IMR-90 (cell line): Measurements from ENCODE around the gene ANKH. TPM values are rescaled to one million over a fixed set of nuclear protein-coding genes. Genes with fewer than 3 reads are reported as not detected.

ENCODE experiments used
- ATAC-seq: fragments of 200-7000 bp; cut with Tn5 transposase; 2 replicates; pipeline ENCODE4 v1.9.1; 2020; ENCODE audit warnings: low read depth, mild to moderate bottlenecking, moderate library complexity
- BruUV-seq: library from RNA; stranded (reverse); fragments of 400-500 nt; replicated peaks from 2 replicates; lab custom pipeline; 2021; lab: Mats Ljungman, UMichigan
- CTCF ChIA-PET: fragments of 300-600 bp; formaldehyde crosslinking; extraction: SDS; loops from one replicate; lab custom pipeline; 2021; ENCODE audit warnings: antibody characterized with exemption; lab: Yijun Ruan, JAX
- POLR2A ChIA-PET: fragments of 300-600 bp; sonication (Branson Sonifier 250); formaldehyde crosslinking; loops from one replicate; lab custom pipeline; 2022; ENCODE audit warnings: antibody characterized with exemption; ENCODE audit not compliant: unreplicated experiment; lab: Charles Lee
- DNase-seq: peaks from one replicate; pipeline ENCODE4 v3.0.0; 2013
- H2AFZ ChIP-seq: replicated peaks from 2 replicates; pipeline ENCODE3; 2013; ENCODE audit warnings: low read length, mild to moderate bottlenecking; ENCODE audit not compliant: poor library complexity
- H2AK5ac ChIP-seq: 2 replicates; pipeline ENCODE4 v1.6.1; 2013; ENCODE audit warnings: low read depth, low read length, inconsistent platforms
- H2AK9ac ChIP-seq: replicated peaks from 2 replicates; pipeline ENCODE3; 2013; ENCODE audit warnings: mild to moderate bottlenecking, low read depth, low read length, moderate library complexity; ENCODE audit not compliant: poor library complexity
- H2BK120ac ChIP-seq: 2 replicates; pipeline ENCODE4 v1.6.1; 2013; ENCODE audit warnings: low read depth, low read length, inconsistent platforms
- H2BK15ac ChIP-seq: 3 replicates; pipeline ENCODE4 v1.6.1; 2013; ENCODE audit warnings: low read depth, low read length, inconsistent platforms
- H2BK20ac ChIP-seq: 2 replicates; pipeline ENCODE4 v1.6.1; 2013; ENCODE audit warnings: low read depth, mild to moderate bottlenecking, inconsistent platforms, low read length, moderate library complexity
- H2BK5ac ChIP-seq: 2 replicates; pipeline ENCODE4 v1.6.1; 2013; ENCODE audit warnings: mild to moderate bottlenecking, low read depth, low read length, inconsistent platforms; ENCODE audit not compliant: poor library complexity, severe bottlenecking
- H3K14ac ChIP-seq: replicated peaks from 2 replicates; pipeline ENCODE4 v1.6.1; 2013; ENCODE audit warnings: low read depth, low read length, inconsistent platforms
- H3K18ac ChIP-seq: 2 replicates; pipeline ENCODE4 v1.6.1; 2013; ENCODE audit warnings: low read depth, low read length, control low read depth
- H3K23ac ChIP-seq: 2 replicates; pipeline ENCODE4 v1.6.1; 2013; ENCODE audit warnings: low read depth, low read length, inconsistent platforms
- H3K27ac ChIP-seq: 2 replicates; pipeline ENCODE4 v1.5.1; 2013; ENCODE audit warnings: mild to moderate bottlenecking, control low read depth, low read length; ENCODE audit not compliant: insufficient read depth
- H3K27me3 ChIP-seq: 2 replicates; pipeline ENCODE4 v1.6.1; 2013; ENCODE audit warnings: low read length; ENCODE audit not compliant: control insufficient read depth, insufficient read depth
- H3K36me3 ChIP-seq: 2 replicates; pipeline ENCODE4 v1.6.1; 2013; ENCODE audit warnings: low read length, mixed read lengths; ENCODE audit not compliant: control insufficient read depth, insufficient read depth
- H3K4ac ChIP-seq: 2 replicates; pipeline ENCODE4 v1.6.1; 2013; ENCODE audit warnings: low read depth, low read length, inconsistent platforms
- H3K4me1 ChIP-seq: 2 replicates; pipeline ENCODE4 v1.6.1; 2013; ENCODE audit warnings: low read length, mixed read lengths; ENCODE audit not compliant: control insufficient read depth, insufficient read depth
- H3K4me2 ChIP-seq: 2 replicates; pipeline ENCODE4 v1.6.1; 2013; ENCODE audit warnings: low read depth, mild to moderate bottlenecking, control low read depth, low read length, moderate library complexity
- H3K4me3 ChIP-seq: 2 replicates; pipeline ENCODE4 v1.5.1; 2013; ENCODE audit warnings: low read depth, mild to moderate bottlenecking, control low read depth, low read length, moderate library complexity; ENCODE audit not compliant: insufficient read depth
- H3K56ac ChIP-seq: 2 replicates; pipeline ENCODE4 v1.6.1; 2013; ENCODE audit warnings: low read length, inconsistent platforms; ENCODE audit not compliant: insufficient read depth; ENCODE audit errors: extremely low read depth
- H3K79me1 ChIP-seq, 2 experiments: 2 replicates each; pipeline ENCODE4 v1.6.1; 2013; ENCODE audit warnings: low read length in 2 of 2, inconsistent platforms in 1 of 2, low read depth in 1 of 2
- H3K9ac ChIP-seq: 2 replicates; pipeline ENCODE4 v1.6.1; 2013; ENCODE audit warnings: low read depth, low read length, control low read depth
- H3K9me1 ChIP-seq: 2 replicates; pipeline ENCODE4 v1.6.1; 2013; ENCODE audit warnings: low read length, inconsistent platforms; ENCODE audit not compliant: insufficient read depth
- H3K9me3 ChIP-seq: 2 replicates; pipeline ENCODE4 v1.6.1; 2013; ENCODE audit warnings: low read length; ENCODE audit not compliant: control insufficient read depth, insufficient read depth
- H4K20me1 ChIP-seq: 2 replicates; pipeline ENCODE4 v1.6.1; 2013; ENCODE audit warnings: low read length, inconsistent platforms; ENCODE audit not compliant: insufficient read depth
- H4K5ac ChIP-seq: 2 replicates; pipeline ENCODE4 v1.6.1; 2013; ENCODE audit warnings: mild to moderate bottlenecking, low read depth, low read length, control low read depth
- H4K8ac ChIP-seq, 2 experiments: 2 replicates each; pipeline ENCODE4 v1.6.1; 2013; ENCODE audit warnings: low read depth in 2 of 2, low read length in 2 of 2, control low read depth in 1 of 2, inconsistent platforms in 1 of 2
- H4K91ac ChIP-seq: 2 replicates; pipeline ENCODE4 v1.6.1; 2013; ENCODE audit warnings: low read depth, low read length, inconsistent platforms; ENCODE audit not compliant: insufficient read depth
- BHLHE40 ChIP-seq: fragments of 150-350 bp; IDR thresholded peaks from 2 replicates; pipeline ENCODE4 v1.6.1; 2016; ENCODE audit warnings: mild to moderate bottlenecking, low read depth, low read length
- CEBPB ChIP-seq: IDR thresholded peaks from 2 replicates; pipeline ENCODE4 v1.6.1; 2012; ENCODE audit warnings: low read depth, low read length, improper control_type of control experiment
- CHD1 ChIP-seq: IDR thresholded peaks from 2 replicates; pipeline ENCODE4 v1.6.1; 2012; ENCODE audit warnings: low read depth, low read length, improper control_type of control experiment
- CTCF ChIP-seq: conservative IDR thresholded peaks from 2 replicates; pipeline ENCODE4 v1.5.1; 2012; ENCODE audit warnings: mild to moderate bottlenecking, low read depth, low read length, improper control_type of control experiment
- ELK1 ChIP-seq: fragments of 150-350 bp; IDR thresholded peaks from 2 replicates; pipeline ENCODE4 v1.6.1; 2016; ENCODE audit warnings: low read depth, mild to moderate bottlenecking, low read length, moderate library complexity, borderline replicate concordance
- FOS ChIP-seq: fragments of 150-350 bp; IDR thresholded peaks from 2 replicates; pipeline ENCODE4 v1.6.1; 2016; ENCODE audit warnings: low read depth, low read length
- MAFK ChIP-seq: IDR thresholded peaks from 2 replicates; pipeline ENCODE4 v1.6.1; 2012; ENCODE audit warnings: low read depth, low read length, improper control_type of control experiment
- MAZ ChIP-seq: IDR thresholded peaks from 2 replicates; pipeline ENCODE4 v1.6.1; 2012; ENCODE audit warnings: low read depth, mild to moderate bottlenecking, low read length, improper control_type of control experiment, moderate library complexity, borderline replicate concordance
- MXI1 ChIP-seq: IDR thresholded peaks from 2 replicates; pipeline ENCODE4 v1.6.1; 2012; ENCODE audit warnings: low read depth, mild to moderate bottlenecking, low read length, moderate library complexity, borderline replicate concordance
- NFE2L2 ChIP-seq: fragments of 150-350 bp; IDR thresholded peaks from 2 replicates; pipeline ENCODE4 v1.6.1; 2016; ENCODE audit warnings: low read depth, mild to moderate bottlenecking, low read length
- POLR2A ChIP-seq: IDR thresholded peaks from 2 replicates; pipeline ENCODE4 v1.6.1; 2012; ENCODE audit warnings: mild to moderate bottlenecking, low read depth, low read length
- RAD21 ChIP-seq: IDR thresholded peaks from 2 replicates; pipeline ENCODE4 v1.6.1; 2012; ENCODE audit warnings: low read length, improper control_type of control experiment
- RCOR1 ChIP-seq: IDR thresholded peaks from 2 replicates; pipeline ENCODE4 v1.6.1; 2012; ENCODE audit warnings: mild to moderate bottlenecking, low read length, improper control_type of control experiment; ENCODE audit not compliant: insufficient replicate concordance
- RFX5 ChIP-seq: IDR thresholded peaks from 2 replicates; pipeline ENCODE4 v1.8.0; 2012; ENCODE audit warnings: low read depth, mild to moderate bottlenecking, low read length, moderate library complexity
- SMC3 ChIP-seq: fragments of 150-350 bp; IDR thresholded peaks from 2 replicates; pipeline ENCODE4 v1.6.1; 2016; ENCODE audit warnings: low read depth, mild to moderate bottlenecking, antibody characterized with exemption, low read length, moderate library complexity
- USF2 ChIP-seq: fragments of 150-350 bp; IDR thresholded peaks from 2 replicates; pipeline ENCODE4 v1.6.1; 2017; ENCODE audit warnings: mild to moderate bottlenecking, antibody characterized with exemption, low read length, low read depth
- WGBS, 2 experiments: methylation state at CpG; one replicate each; pipeline versions ENCODE4 v1.1.5 to v1.1.7; 2013; ENCODE audit warnings: missing lambda C conversion rate in 2 of 2; ENCODE audit not compliant: insufficient read length in 1 of 2; ENCODE audit errors: extremely low coverage in 2 of 2; 5-methylcytosine and 5-hydroxymethylcytosine counted together
- dilution Hi-C: fragments of 300-500 bp; cut with HindIII; formaldehyde crosslinking; loops from one replicate; pipeline ENCODE4 v1.14.3; 2018; ENCODE audit warnings: low sequenced_read_pairs; ENCODE audit not compliant: unreplicated experiment
- in situ Hi-C: fragments of 300-500 bp; cut with MboI; formaldehyde crosslinking; loops from 3 replicates; pipeline ENCODE4 v1.14.3; 2019; ENCODE audit warnings: low sequenced_read_pairs, inconsistent platforms, mixed read lengths
- intact Hi-C: fragments of 100-400 bp; cut with micrococcal nuclease; formaldehyde crosslinking; loops from 2 replicates; pipeline ENCODE4 v1.10.0; 2022
- polyA plus RNA-seq, 3 experiments: library from polyadenylated mRNA; depleted of rRNA; stranded (reverse); fragments of >200 nt; gene quantifications; 2 replicates each; pipeline ENCODE4 v1.2.3, GENCODE V29; 2012; ENCODE audit warnings: low replicate concordance in 1 of 3
- total RNA-seq: library from RNA; depleted of rRNA; stranded (reverse); fragments of >200 nt; gene quantifications from 2 replicates; pipeline ENCODE4 v1.2.3, GENCODE V29; 2012

Gene ANKH
- total and polyA plus RNA-seq, 2 of the 4 experiments (the other 2 are of a cell fraction) = 5.2 to 17.2 TPM

GRCh38 chr5:14787801-14788579 is 83.6 kb downstream of the ANKH start:
- H3K18ac ChIP-seq = no peak overlapping the region
- H3K79me1 ChIP-seq = no peaks in the 10 kb centered on the region; a peak in 3 of 4 replicates
- ChIA-PET CTCF (no interaction called here), POLR2A (no interaction called here)
- intact Hi-C loops = no loop called here
- no peak overlapping the region for H3K14ac ChIP-seq
- H3K4ac ChIP-seq = no peak overlapping the region
- no peak overlapping the region for H2AFZ ChIP-seq
- H3K56ac ChIP-seq = no peak overlapping the region
- H4K91ac ChIP-seq = no peak overlapping the region
- ATAC-seq (no peak), DNase-seq (no peak)
- peaks cover 5% of the 10 kb centered on the region for H3K9me3 ChIP-seq
- H2AK9ac ChIP-seq = no peak overlapping the region
- no peak overlapping the region for H2BK5ac ChIP-seq
- H3K36me3 ChIP-seq = peaks cover 2% of the 10 kb centered on the region; the same call in 1 of the 2 replicates
- no peak overlapping the region for H3K4me3 ChIP-seq
- H4K5ac ChIP-seq = no peak overlapping the region
- no peak overlapping the region for H3K27ac ChIP-seq
- no peak overlapping the region for H4K8ac ChIP-seq
- BruUV-seq = no TSS peak
- H3K4me1 ChIP-seq = no peaks in the 10 kb centered on the region
- dilution Hi-C loops = no loop called here
- no peak overlapping the region for H3K9ac ChIP-seq
- in situ Hi-C loops = no loop called here
- H2BK20ac ChIP-seq = no peak overlapping the region
- no CpG with 5 or more reads among the region's 6 CpGs for WGBS, 2 experiments
- H3K27me3 ChIP-seq = no peaks in the 10 kb centered on the region
- no peaks in the 10 kb centered on the region for H4K20me1 ChIP-seq
- no peak overlapping the region for H3K4me2 ChIP-seq
- no peaks in the 10 kb centered on the region for H3K9me1 ChIP-seq
- H2BK120ac ChIP-seq = no peak overlapping the region
- TF ChIP-seq BHLHE40 (no peak), MXI1 (no peak), CHD1 (no peak), CTCF (no peak), POLR2A (no peak), FOS (no peak), RAD21 (no peak), RFX5 (no peak), RCOR1 (no peak), MAZ (no peak), ELK1 (no peak), NFE2L2 (no peak), USF2 (no peak), MAFK (no peak), CEBPB (no peak), SMC3 (no peak)
- no peak overlapping the region for H2BK15ac ChIP-seq
- H2AK5ac ChIP-seq = no peak overlapping the region
- no peak overlapping the region for H3K23ac ChIP-seq
